NT2/D1 (cell line): ENCODE data around the gene PAGE5.

Experiments used
- SUZ12 ChIP-seq: IDR thresholded peaks from 2 replicates; pipeline ENCODE4 v1.6.1; 2011; ENCODE audit not compliant: insufficient read length, insufficient read depth; ENCODE audit errors: extremely low read depth
- YY1 ChIP-seq: IDR thresholded peaks from 2 replicates; pipeline ENCODE4 v1.6.1; 2011; ENCODE audit not compliant: insufficient read length, insufficient read depth
- ZNF274 ChIP-seq: IDR thresholded peaks from 2 replicates; pipeline ENCODE4 v1.6.1; 2011; ENCODE audit warnings: mild to moderate bottlenecking, low read depth, low read length

DNA sequence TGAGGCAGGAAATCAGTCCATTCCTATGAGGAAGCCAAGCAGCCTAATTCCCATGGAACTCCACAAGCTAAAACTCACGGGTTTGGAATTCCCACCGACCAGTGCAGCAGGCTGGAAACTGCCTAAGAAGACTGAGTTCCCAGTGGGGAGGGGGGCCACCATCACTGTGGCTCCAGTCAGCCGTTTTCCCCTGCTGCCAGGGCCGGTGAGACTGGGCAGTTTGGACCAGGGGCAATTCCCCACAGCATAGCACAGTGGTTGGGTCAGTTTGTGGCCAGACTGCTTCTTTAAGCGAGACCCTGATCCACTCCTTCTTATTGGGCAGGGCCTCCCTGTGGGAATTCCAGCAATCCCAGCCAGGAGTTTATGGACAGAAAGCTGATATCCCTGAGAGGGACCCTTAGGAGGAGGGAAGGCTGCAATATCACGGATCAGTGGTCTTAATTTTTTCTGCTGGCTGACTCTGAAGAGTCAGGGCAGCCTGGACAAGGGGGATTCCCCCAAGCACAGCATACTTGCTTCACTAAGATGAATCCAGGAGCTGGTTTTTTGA lies 20.7 kb downstream of the PAGE5 start:
- TF ChIP-seq ZNF274: no peak
- no peak for TF ChIP-seq YY1
- TF ChIP-seq SUZ12: no peak
